NCI-H82 treated with DMSO at 0.1 percent for 48 hours (cell line): ENCODE results near the gene ZIC4.

Experiments used
- DNase-seq: peaks from one replicate; lab custom pipeline; 2025; ENCODE audit not compliant: unreplicated experiment; lab: John Stamatoyannopoulos, UW

Gene ZIC4

GRCh38 chr3:147391781-147392624 lies 14.3 kb downstream of the ZIC4 start:
- DNase-seq: peak; percentile 28

DNA sequence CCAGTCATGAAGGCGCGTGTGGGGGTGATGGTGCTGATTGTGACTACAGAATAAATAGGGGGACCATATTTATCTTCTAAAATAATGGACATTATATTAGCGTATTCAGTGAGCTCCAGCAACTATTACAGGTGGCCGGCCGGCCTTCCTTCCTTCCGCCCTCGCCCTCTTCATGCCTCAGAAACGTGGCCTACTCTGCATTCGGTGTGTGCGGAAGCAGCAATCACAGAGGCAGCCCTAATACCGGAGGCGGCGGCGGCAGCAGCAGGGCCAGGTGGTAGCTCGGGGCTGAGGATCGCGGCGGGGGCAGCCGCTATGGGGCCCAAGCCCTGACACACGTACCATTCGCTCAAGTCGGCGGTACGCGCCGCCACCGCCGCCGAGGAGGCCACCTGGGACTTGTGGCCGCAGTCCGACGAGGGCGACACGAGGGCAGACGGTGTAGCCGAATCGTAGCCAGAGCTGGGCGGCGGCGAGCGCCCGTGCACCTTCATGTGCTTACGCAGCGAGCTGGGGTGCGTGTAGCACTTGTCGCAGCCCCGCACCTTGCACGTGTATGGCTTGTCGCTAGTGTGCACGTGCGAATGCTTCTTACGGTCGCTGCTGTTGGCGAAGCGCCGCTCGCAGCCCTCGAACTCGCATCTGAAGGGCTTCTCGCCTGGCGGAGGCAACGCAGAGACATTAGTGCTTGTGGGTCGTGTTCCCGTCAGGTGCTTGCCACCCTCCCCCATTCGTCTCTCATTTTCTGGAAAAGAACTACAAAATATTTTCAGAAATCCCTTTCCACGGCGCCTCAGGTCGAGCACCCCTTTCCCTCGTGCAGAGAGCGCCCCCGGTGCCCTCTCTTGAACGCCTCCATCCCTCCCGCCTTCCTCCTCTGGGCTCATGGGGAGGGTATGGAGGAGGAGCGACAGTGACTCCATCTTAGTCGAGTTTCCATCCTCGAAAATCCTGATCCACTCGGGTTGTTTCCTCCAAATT lies 15.5 kb downstream of the ZIC4 start:
- no peak for DNase-seq

- no peak for DNase-seq
These were observed 16.6 kb downstream of the ZIC4 start for GRCh38 chr3:147389717-147390116.

- no peak for DNase-seq
These were observed 17.4 kb downstream of the ZIC4 start for GRCh38 chr3:147388700-147389580.

- no peak for DNase-seq
These were observed 18.3 kb downstream of the ZIC4 start for GRCh38 chr3:147387885-147388699.

- DNase-seq: no peak
These were observed 19.0 kb downstream of the ZIC4 start for GRCh38 chr3:147387291-147387884.

- no peak for DNase-seq
These were observed 21.0 kb downstream of the ZIC4 start for GRCh38 chr3:147385059-147386012.

GRCh38 chr3:147384210-147385058 lies 21.9 kb downstream of the ZIC4 start:
- no peak for DNase-seq

GRCh38 chr3:147383617-147384016 lies 22.7 kb downstream of the ZIC4 start:
- DNase-seq: no peak

- no peak for DNase-seq
These were observed 24.7 kb downstream of the ZIC4 start for GRCh38 chr3:147381596-147381995.

GRCh38 chr3:147380977-147381376 lies 25.4 kb downstream of the ZIC4 start:
- no peak for DNase-seq

DNA sequence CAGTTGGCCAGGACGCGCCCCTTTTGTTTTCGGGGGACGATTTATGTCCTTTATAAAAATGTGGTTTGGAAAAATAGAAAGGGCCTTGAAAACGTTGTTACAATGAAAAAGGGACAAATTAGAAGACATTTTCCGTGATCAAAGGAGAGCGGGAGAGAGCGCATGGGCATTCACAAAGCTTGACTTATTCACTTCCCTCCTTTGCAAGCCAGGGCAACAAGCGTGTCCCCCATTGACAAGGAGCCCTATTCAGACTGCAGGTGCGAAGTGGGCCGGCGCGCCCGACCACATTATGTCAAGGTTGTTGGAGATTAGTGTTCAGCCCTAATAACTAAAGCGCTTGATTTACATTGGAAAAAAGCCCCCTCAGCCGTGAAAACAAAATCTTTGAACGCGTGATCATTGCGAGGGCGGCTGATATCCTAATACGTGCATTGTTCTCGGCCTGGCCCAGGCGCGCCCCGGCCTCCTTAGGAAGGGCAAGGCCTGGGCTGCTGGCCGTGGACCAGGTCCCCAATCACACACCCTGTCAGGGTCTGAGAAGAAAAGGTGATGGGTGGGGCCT lies 25.9 kb downstream of the ZIC4 start:
- DNase-seq: no peak

GRCh38 chr3:147379651-147380050 lies 26.7 kb downstream of the ZIC4 start:
- no peak for DNase-seq

- no peak for DNase-seq
These were observed 28.7 kb downstream of the ZIC4 start for GRCh38 chr3:147377412-147378367.

DNA sequence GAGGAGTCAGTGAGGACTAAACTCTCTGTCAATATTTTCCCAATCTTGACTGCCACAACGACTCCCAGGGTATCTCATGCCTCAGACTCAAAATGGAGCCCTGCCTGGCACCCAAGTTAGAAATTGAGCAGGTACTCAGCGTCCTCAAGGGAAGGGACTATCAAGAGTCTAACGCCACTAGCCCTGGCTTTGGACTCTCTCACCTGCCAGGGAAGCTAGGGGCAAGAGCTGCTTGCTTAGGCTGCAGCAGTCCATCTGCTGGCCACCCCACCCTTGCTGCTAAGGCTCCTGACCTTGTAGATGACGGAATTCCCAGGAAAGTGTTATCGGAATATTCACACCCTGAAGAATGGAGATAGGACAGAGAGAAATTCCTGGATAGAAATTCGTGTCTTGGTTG lies 33.0 kb downstream of the ZIC4 start:
- no peak for DNase-seq

DNA sequence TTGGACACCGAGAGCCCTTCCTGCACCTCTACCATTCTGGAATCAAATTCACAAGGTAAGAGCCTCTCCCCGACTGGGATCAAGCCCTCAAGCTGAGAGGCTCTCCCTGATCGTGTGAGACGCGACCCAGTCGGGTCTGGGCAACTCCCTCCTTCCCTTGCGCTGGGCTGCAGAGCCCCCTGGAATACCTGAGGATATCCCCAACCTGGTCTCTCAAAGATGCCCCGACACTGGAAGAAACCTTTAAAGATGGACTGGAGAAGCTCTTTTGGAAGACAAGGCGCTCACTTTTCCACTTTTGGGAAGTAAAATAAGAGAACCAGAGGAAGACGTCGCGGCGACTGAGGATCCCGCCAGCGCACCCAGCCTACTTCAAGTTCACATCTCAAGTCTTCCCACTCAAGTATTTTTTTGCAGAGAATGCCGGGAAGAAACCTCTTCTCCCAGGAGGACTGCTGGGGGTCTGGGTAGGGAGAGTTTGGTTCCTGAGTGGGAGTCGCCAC lies 33.8 kb downstream of the ZIC4 start:
- no peak for DNase-seq
